Osteoblast (primary cell): ENCODE results near the gene SOS1. TPM values are rescaled to one million over a fixed set of nuclear protein-coding genes. Genes with fewer than 3 reads are reported as not detected.

Experiments used
- DNase-seq: peaks from one replicate; pipeline ENCODE4 v3.0.0; 2011; ENCODE audit warnings: low spot score, mixed read lengths; ENCODE audit not compliant: insufficient read length; ENCODE audit errors: missing footprints
- H2AFZ ChIP-seq: 2 replicates; pipeline ENCODE4 v1.6.0; 2011; ENCODE audit warnings: mild to moderate bottlenecking, low read length
- H3K27ac ChIP-seq: 2 replicates; pipeline ENCODE4 v1.5.1; 2011; ENCODE audit warnings: mild to moderate bottlenecking, low read depth, low read length, moderate library complexity
- H3K27me3 ChIP-seq: 2 replicates; pipeline ENCODE4 v1.6.0; 2012; ENCODE audit warnings: mild to moderate bottlenecking, control low read depth, inconsistent platforms, low read length, moderate library complexity; ENCODE audit not compliant: insufficient read depth
- H3K36me3 ChIP-seq: 2 replicates; pipeline ENCODE4 v1.5.1; 2011; ENCODE audit warnings: mild to moderate bottlenecking, low read length, control low read depth, moderate library complexity; ENCODE audit not compliant: insufficient read depth
- H3K4me1 ChIP-seq: 2 replicates; pipeline ENCODE4 v1.5.1; 2011; ENCODE audit warnings: mild to moderate bottlenecking, low read length, control low read depth, moderate library complexity; ENCODE audit not compliant: insufficient read depth
- H3K4me2 ChIP-seq: 2 replicates; pipeline ENCODE4 v1.6.0; 2011; ENCODE audit warnings: mild to moderate bottlenecking, low read length; ENCODE audit not compliant: insufficient read depth
- H3K4me3 ChIP-seq: fragments of 200-600 bp; sonication (generic); 3 replicates; pipeline ENCODE4 v1.5.1; 2012; ENCODE audit warnings: mild to moderate bottlenecking, low read length, inconsistent platforms; ENCODE audit not compliant: insufficient read depth
- H3K79me2 ChIP-seq: 2 replicates; pipeline ENCODE4 v1.6.0; 2012; ENCODE audit warnings: mild to moderate bottlenecking, low read length, control low read depth, inconsistent platforms; ENCODE audit not compliant: insufficient read depth
- H3K9me3 ChIP-seq: 2 replicates; pipeline ENCODE4 v1.5.1; 2011; ENCODE audit warnings: low read depth, low read length, control low read depth
- H4K20me1 ChIP-seq: 2 replicates; pipeline ENCODE4 v1.6.0; 2012; ENCODE audit warnings: mild to moderate bottlenecking, low read length, control low read depth; ENCODE audit not compliant: insufficient read depth
- total RNA-seq: library from RNA; depleted of rRNA; stranded (reverse); fragments of >200 nt; gene quantifications from 2 replicates; pipeline ENCODE4 v1.2.3, GENCODE V29; 2012
- TF ChIP-seq, protein P1 (sequence below): IDR thresholded peaks from 2 replicates; pipeline ENCODE4 v1.5.1; 2011; ENCODE audit warnings: mild to moderate bottlenecking, low read depth, low read length, moderate library complexity; ENCODE audit errors: extremely low read depth

The SOS1 gene
- total RNA-seq, 1 donor: 28.6 TPM

DNA sequence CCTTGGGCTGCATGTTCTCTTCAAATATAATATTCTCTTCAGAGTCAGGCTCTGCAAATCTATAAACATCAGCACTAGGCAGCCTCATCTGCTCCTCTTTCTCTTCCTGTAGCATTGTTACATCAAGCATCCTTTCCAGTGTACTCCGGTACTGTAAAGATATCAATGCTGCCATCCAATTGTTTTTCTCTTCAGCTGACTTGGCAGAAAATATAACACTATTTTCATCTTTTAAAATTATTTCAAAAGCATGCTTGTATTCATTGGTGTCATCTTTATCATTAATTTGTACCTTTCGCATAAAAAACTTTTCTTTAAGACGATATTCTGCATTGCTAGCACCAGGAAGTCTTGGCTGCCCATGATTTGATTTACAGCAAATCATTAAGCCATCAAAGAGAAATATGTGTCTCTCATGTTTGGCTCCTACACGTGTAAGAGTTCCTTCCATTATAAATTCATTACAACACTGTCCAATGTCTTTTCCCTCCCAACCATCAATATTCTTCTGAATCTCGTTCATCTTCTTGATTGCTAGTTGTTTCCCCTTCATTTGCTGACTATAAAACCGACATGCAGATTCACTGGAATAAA lies 98.1 kb downstream of the SOS1 start:
- Histone ChIP-seq H3K4me3 (no peak overlapping the region), H3K27ac (no peak overlapping the region), H4K20me1 (no peaks in the 10 kb centered on the region), H3K4me1 (no peaks in the 10 kb centered on the region), H2AFZ (no peak overlapping the region), H3K79me2 (no peaks in the 10 kb centered on the region), H3K9me3 (no peaks in the 10 kb centered on the region), H3K36me3 (no peaks in the 10 kb centered on the region), H3K4me2 (no peak overlapping the region), H3K27me3 (no peaks in the 10 kb centered on the region)
- TF ChIP-seq, protein P1, sequence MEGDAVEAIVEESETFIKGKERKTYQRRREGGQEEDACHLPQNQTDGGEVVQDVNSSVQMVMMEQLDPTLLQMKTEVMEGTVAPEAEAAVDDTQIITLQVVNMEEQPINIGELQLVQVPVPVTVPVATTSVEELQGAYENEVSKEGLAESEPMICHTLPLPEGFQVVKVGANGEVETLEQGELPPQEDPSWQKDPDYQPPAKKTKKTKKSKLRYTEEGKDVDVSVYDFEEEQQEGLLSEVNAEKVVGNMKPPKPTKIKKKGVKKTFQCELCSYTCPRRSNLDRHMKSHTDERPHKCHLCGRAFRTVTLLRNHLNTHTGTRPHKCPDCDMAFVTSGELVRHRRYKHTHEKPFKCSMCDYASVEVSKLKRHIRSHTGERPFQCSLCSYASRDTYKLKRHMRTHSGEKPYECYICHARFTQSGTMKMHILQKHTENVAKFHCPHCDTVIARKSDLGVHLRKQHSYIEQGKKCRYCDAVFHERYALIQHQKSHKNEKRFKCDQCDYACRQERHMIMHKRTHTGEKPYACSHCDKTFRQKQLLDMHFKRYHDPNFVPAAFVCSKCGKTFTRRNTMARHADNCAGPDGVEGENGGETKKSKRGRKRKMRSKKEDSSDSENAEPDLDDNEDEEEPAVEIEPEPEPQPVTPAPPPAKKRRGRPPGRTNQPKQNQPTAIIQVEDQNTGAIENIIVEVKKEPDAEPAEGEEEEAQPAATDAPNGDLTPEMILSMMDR: no peak
- DNase-seq: no peak

DNA sequence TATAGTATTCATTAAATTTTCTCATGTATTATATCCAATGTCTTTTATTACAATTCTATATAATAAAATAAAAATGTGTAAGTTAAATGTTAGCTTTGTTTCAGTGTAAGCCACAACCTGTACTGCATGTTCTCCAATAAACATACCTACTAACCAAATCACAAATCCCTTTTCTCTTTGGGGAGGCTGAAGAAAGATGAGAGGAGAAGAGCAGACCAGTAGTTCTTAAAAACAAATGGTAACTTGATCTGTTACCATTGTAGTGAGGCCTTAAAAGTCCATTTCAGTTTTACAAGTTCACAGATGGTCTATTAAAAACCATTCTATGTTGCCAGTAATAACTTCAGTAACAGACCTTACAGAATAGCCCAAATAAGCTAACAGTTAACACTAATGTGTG lies 100.5 kb downstream of the SOS1 start:
- H3K27ac ChIP-seq: no peak overlapping the region
- TF ChIP-seq, protein P1: no peak
- no peak overlapping the region for H3K4me2 ChIP-seq
- no peaks in the 10 kb centered on the region for H3K79me2 ChIP-seq
- H4K20me1 ChIP-seq: no peaks in the 10 kb centered on the region
- DNase-seq: no peak
- no peaks in the 10 kb centered on the region for H3K9me3 ChIP-seq
- H3K36me3 ChIP-seq: no peaks in the 10 kb centered on the region
- H2AFZ ChIP-seq: no peak overlapping the region
- H3K4me3 ChIP-seq: no peak overlapping the region
- no peaks in the 10 kb centered on the region for H3K4me1 ChIP-seq
- H3K27me3 ChIP-seq: no peaks in the 10 kb centered on the region

DNA sequence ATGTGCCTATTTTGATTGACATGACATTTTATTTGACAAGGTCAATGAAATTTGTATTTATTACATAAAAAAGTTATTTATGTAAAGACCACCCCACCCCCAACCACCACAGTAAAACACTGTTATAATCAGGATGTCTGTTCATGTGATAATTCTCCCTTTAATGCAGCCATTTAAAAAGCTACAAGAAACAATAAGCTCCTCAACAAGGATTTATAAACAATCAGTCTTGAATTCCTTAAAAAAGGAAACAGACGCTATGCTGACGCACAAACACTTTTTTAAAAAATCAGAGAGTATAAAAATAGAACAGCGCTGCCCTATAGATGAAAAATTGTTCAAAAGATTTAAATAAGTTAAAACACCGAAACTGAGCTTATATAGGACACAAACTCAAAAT lies 102.2 kb downstream of the SOS1 start:
- Histone ChIP-seq H3K4me2 (no peak overlapping the region), H3K27ac (no peak overlapping the region), H3K9me3 (no peaks in the 10 kb centered on the region), H3K4me1 (no peaks in the 10 kb centered on the region), H3K4me3 (no peak overlapping the region), H3K79me2 (no peaks in the 10 kb centered on the region), H4K20me1 (no peaks in the 10 kb centered on the region), H3K27me3 (no peaks in the 10 kb centered on the region), H3K36me3 (peaks cover 2% of the 10 kb centered on the region), H2AFZ (no peak overlapping the region)
- TF ChIP-seq, protein P1: no peak
- no peak for DNase-seq

DNA sequence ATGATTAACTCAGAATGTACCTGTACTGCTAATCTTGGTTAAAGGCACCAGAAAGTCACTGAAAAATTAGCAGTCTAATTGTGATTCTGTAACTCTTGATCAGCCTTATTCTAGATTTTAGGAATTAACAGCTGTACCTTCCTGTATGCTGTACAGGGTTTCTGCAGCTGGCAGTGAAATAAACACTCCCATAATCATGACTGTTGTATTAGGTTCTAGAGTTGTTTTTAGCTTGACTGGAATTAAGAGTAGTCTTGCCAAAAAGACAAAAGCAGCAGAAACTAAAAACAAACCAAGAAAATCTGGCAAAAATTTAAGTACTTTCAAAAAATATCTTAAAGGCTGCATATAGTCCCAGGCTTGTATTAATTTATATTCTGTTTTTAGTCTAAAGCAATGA lies 103.5 kb downstream of the SOS1 start:
- no peak overlapping the region for H2AFZ ChIP-seq
- H3K4me2 ChIP-seq: no peak overlapping the region
- TF ChIP-seq, protein P1: no peak
- peaks cover 15% of the 10 kb centered on the region for H3K36me3 ChIP-seq
- H3K9me3 ChIP-seq: no peaks in the 10 kb centered on the region
- no peak overlapping the region for H3K4me3 ChIP-seq
- DNase-seq: no peak
- H3K27ac ChIP-seq: no peak overlapping the region
- H3K79me2 ChIP-seq: no peaks in the 10 kb centered on the region
- no peaks in the 10 kb centered on the region for H4K20me1 ChIP-seq
- no peaks in the 10 kb centered on the region for H3K4me1 ChIP-seq
- H3K27me3 ChIP-seq: no peaks in the 10 kb centered on the region
